Lung (tissue), 12 donors: ENCODE results near the gene ASB13. TPM values are rescaled to one million over a fixed set of nuclear protein-coding genes. Genes with fewer than 3 reads are reported as not detected.

Experiments used
- ATAC-seq: fragments of 200-7000 bp; cut with Tn5 transposase; one replicate; pipeline ENCODE4 v1.9.1; 2020; ENCODE audit warnings: moderate number of reproducible peaks; ENCODE audit not compliant: insufficient read depth, low FRiP score
- DNase-seq, 3 donors: peaks; one replicate each; pipeline ENCODE4 v3.0.0-alpha.2; 2013 to 2017
- H3K27ac ChIP-seq, 2 donors: one replicate each; pipeline ENCODE4 v1.5.1; 2013; ENCODE audit warnings: mild to moderate bottlenecking in 2 of 2, moderate library complexity in 2 of 2, control low read depth in 1 of 2, inconsistent platforms in 1 of 2, low read depth in 1 of 2, low read length in 1 of 2
- H3K27me3 ChIP-seq, 3 donors: one replicate each; pipeline ENCODE4 v1.5.1; 2013; ENCODE audit warnings: low read length in 2 of 3; ENCODE audit not compliant: control insufficient read depth in 3 of 3, insufficient read depth in 3 of 3
- H3K36me3 ChIP-seq, 4 donors: one replicate each; pipeline ENCODE4 v1.5.1; 2013; ENCODE audit warnings: low read length in 4 of 4, mild to moderate bottlenecking in 1 of 4, moderate library complexity in 1 of 4; ENCODE audit not compliant: control insufficient read depth in 4 of 4, insufficient read depth in 4 of 4
- H3K4me1 ChIP-seq, 5 donors: one replicate each; pipeline ENCODE4 v1.5.1; 2013; ENCODE audit warnings: low read length in 5 of 5, mild to moderate bottlenecking in 2 of 5, moderate library complexity in 1 of 5; ENCODE audit not compliant: control insufficient read depth in 5 of 5, insufficient read depth in 5 of 5
- H3K4me3 ChIP-seq: one replicate; pipeline ENCODE4 v1.5.1; 2013; ENCODE audit warnings: mild to moderate bottlenecking, control low read depth, moderate library complexity
- H3K9ac ChIP-seq, 2 donors: one replicate each; pipeline ENCODE4 v1.5.1; 2013; ENCODE audit warnings: low read length in 2 of 2, control low read depth in 1 of 2; ENCODE audit not compliant: insufficient read depth in 1 of 2
- H3K9me3 ChIP-seq, 4 donors: one replicate each; pipeline ENCODE4 v1.5.1; 2013; ENCODE audit warnings: low read length in 3 of 4, mild to moderate bottlenecking in 1 of 4, moderate library complexity in 1 of 4; ENCODE audit not compliant: control insufficient read depth in 4 of 4, insufficient read depth in 3 of 4
- WGBS, 2 donors: extraction: QIAGEN DNeasy Blood & Tissue Kit; methylation state at CpG; one replicate each; pipeline ENCODE4 v1.1.7; 2013; 5-methylcytosine and 5-hydroxymethylcytosine counted together
- polyA plus RNA-seq, 2 donors: library from polyadenylated mRNA; stranded (reverse); fragments of 200-250 nt; gene quantifications; one replicate each; pipeline ENCODE4 v1.2.1, GENCODE V29; 2013
- total RNA-seq, 2 donors: library from RNA; depleted of rRNA in 1 of 2; stranded (reverse); fragments of >200 nt in 1 of 2; gene quantifications; one replicate each; pipeline ENCODE4 v1.2.1, GENCODE V29; 2014 to 2021
- TF ChIP-seq, protein P1 (sequence below): IDR thresholded peaks from 2 replicates; pipeline ENCODE4 v1.5.1; 2012; ENCODE audit warnings: mild to moderate bottlenecking; ENCODE audit errors: control extremely low read depth, extremely low read depth
- donor health status: control.
- donor health status: control.
- donor health status: Bipolar disorder and iron deficiency.
- donor health status: healthy.
- donor health status: DM: yes; HTN: yes; CAD: no.

Gene ASB13
- total and polyA plus RNA-seq, 4 donors: 5.2 to 26.2 (median 14.7) TPM

DNA sequence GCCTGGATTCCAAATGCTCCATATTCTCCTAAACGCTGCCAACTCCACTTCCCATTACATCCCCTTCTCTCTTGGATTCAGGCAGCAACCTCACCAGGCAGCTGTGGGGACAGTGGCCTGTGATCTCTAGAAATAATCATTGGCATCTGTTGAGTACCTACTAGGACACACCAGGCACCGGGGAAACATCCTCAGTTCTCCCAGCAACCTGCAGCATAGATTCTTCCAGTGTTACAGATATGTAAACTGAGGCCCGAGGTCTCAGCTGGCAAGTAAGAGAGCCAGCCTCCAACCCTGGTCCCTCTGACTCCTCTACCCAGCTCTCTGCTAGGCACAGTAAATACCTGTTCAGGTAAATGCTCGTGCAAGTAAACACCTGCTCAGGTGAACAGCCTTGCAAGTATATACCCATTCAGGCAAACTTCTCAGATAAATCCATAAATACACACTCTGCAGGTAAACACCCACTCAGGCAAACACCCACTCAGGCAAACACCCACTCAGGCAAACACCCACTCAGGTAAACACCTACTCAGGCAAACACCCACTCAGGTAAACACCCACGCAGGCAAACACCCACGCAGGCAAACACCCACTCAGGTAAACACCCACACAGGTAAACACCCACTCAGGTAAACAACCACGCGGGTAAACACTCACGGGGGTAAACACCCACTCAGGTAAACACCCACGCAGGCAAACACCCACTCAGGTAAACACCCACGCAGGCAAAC, 18.7 kb downstream of the ASB13 start:
- H3K9ac ChIP-seq: no peak overlapping the region
- H3K4me3 ChIP-seq: no peak overlapping the region
- DNase-seq: no peak
- WGBS, 2 donors: 88 to 93% methylated on average over 11 of the region's 11 CpGs
- no peaks in the 10 kb centered on the region for H3K27me3 ChIP-seq
- H3K4me1 ChIP-seq: peaks cover 0 to 10% (median 4%) of the 10 kb centered on the region in 5 donors
- ATAC-seq: no peak
- TF ChIP-seq, protein P1, sequence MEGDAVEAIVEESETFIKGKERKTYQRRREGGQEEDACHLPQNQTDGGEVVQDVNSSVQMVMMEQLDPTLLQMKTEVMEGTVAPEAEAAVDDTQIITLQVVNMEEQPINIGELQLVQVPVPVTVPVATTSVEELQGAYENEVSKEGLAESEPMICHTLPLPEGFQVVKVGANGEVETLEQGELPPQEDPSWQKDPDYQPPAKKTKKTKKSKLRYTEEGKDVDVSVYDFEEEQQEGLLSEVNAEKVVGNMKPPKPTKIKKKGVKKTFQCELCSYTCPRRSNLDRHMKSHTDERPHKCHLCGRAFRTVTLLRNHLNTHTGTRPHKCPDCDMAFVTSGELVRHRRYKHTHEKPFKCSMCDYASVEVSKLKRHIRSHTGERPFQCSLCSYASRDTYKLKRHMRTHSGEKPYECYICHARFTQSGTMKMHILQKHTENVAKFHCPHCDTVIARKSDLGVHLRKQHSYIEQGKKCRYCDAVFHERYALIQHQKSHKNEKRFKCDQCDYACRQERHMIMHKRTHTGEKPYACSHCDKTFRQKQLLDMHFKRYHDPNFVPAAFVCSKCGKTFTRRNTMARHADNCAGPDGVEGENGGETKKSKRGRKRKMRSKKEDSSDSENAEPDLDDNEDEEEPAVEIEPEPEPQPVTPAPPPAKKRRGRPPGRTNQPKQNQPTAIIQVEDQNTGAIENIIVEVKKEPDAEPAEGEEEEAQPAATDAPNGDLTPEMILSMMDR: no peak
- no peaks in the 10 kb centered on the region for H3K9me3 ChIP-seq
- no peak overlapping the region for H3K27ac ChIP-seq
- peaks cover 0 to 30% (median 4%) of the 10 kb centered on the region in 4 donors for H3K36me3 ChIP-seq

DNA sequence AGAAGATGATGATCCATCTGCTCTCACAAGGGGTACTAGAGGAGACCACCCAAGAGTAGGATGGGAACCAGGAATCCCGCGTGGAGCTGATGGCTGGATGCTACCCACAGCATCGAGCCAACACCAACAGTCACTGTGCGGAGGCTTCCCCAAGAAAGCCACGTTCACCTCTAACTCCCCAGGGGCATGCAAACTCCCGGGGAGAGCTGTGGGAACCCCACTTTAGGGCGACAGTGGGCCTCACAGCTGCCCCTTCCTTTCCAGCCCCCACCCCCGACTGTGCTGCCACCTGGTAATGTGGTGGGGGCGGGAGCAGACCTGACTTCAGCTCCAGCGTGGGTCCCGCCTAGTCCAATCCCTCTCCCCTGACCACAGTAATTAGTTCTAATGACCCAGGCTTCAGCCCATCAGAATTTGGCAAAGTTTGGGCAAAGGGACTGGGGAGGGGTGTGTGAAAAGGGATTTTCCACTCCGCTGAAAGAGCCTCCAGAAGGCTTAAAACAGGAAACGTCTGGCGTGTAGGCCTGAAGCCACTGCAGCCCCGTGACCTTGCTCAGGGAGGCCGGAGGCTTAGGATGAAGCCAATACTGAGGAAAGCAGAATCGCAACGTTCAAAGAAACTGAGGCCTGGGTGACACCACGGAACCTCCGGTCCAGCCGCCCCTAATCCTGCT, 20.3 kb downstream of the ASB13 start:
- DNase-seq: no peak
- H3K36me3 ChIP-seq: peaks cover 0 to 33% (median 4%) of the 10 kb centered on the region in 4 donors
- peak overlapping the region in 1 of 2 donors; percentile 25 for H3K27ac ChIP-seq
- peak; percentile 17 for ATAC-seq
- H3K4me1 ChIP-seq: peaks cover 0 to 10% (median 4%) of the 10 kb centered on the region in 5 donors
- no peak overlapping the region for H3K9ac ChIP-seq
- H3K4me3 ChIP-seq: no peak overlapping the region
- H3K27me3 ChIP-seq: no peaks in the 10 kb centered on the region
- TF ChIP-seq, protein P1: no peak
- 73 to 83% methylated on average over 21 of the region's 21 CpGs for WGBS, 2 donors
- H3K9me3 ChIP-seq: no peaks in the 10 kb centered on the region

DNA sequence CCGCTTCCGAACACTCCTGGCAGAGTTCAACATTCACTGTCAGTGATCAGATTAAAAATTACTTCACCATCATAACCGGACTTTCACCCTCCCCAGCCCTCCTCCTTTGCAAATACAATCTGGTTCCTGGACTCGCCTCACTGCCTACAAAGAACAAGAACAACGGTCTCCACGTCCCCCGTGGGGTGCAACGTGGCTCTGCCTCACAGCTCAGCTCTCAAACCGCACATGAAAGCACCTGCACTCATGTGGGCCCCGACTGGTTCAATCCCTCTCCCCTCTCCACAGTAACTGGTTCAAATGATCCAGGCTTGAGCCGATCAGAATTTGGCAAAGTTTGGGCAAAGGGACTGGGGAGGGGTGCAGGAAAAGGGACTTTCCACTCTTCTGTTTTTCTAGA, 21.0 kb downstream of the ASB13 start:
- DNase-seq: no peak
- TF ChIP-seq, protein P1: no peak
- Histone ChIP-seq H3K9ac (no peak overlapping the region), H3K9me3 (no peaks in the 10 kb centered on the region), H3K4me1 (peaks cover 0 to 10% (median 4%) of the 10 kb centered on the region in 5 donors), H3K4me3 (no peak overlapping the region), H3K36me3 (peaks cover under 1 to 33% (median 3%) of the 10 kb centered on the region in 4 donors), H3K27me3 (no peaks in the 10 kb centered on the region), H3K27ac (no peak overlapping the region)
- ATAC-seq: no peak
- 74 to 87% methylated on average over 11 of the region's 11 CpGs for WGBS, 2 donors
